Measurements from ENCODE around the gene ZFR.

Gene ZFR

DNA sequence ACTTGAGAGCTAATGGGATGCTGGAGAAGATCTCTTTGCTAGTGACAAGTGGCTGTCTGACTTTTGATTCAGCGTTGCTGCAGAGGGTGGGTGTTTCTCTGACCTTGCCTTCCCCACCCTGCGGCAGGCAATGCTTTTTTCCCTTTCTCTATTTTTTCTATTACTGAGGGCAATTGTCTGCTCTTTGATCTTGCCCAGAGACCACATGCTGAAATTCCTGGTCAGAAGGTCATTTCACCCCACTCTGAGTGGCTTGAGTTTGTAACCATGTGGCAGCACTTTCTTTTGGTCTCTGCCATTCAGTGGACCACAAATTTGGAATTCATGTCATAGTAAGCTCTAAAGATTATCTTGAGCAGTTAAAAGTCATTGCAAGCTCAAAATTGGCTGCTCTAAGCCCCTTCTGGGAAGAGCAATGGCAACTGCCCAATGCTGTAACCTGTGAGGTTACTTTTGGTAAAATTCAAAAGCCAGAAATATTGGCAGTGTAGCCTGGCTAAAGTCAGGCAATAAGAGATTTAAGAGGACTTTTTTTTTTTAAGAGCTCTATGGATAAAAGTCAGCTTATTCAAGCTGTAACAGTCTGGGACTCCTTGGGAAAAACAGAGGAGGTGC is 101.4 kb downstream of the ZFR start:
- peaks cover 17% of the 10 kb centered on the region for H3K9me3 ChIP-seq (ENCODE audit: control insufficient read depth, insufficient read depth, low read length)
- no peaks in the 10 kb centered on the region for H3K4me1 ChIP-seq (ENCODE audit: insufficient read depth, low read length)
- no peaks in the 10 kb centered on the region for H3K36me3 ChIP-seq (ENCODE audit: insufficient read depth, low read length)
- H3K9ac ChIP-seq (ENCODE audit: low read depth, low read length) = no peak overlapping the region

DNA sequence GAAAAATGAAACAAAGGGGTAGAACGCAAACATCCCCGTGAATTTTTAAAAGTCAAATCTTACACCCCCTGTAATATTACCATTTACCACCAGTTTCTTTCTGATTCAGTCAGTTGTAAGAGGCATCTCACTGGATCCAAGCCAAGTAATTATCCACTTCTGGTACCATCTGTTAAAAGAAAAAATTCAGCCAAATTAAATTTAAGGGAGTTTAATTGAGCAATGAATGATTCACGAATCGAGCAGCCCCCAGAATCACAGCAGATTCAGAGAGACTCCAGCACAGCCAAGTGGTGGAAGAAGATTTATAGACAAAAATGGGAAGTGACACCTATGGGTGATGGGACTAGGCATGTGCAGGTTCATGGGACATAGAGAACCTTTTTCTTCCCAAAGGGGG is 101.9 kb downstream of the ZFR start:
- no peaks in the 10 kb centered on the region for H3K4me1 ChIP-seq (ENCODE audit: insufficient read depth, low read length)
- no peak overlapping the region for H3K9ac ChIP-seq (ENCODE audit: low read depth, low read length)
- H3K36me3 ChIP-seq (ENCODE audit: insufficient read depth, low read length) = no peaks in the 10 kb centered on the region
- H3K9me3 ChIP-seq (ENCODE audit: control insufficient read depth, insufficient read depth, low read length) = peaks cover 17% of the 10 kb centered on the region

GRCh38 chr5:32339878-32340277 is 104.7 kb downstream of the ZFR start:
- Histone ChIP-seq H3K9me3 (ENCODE audit: control insufficient read depth, insufficient read depth, low read length) (peaks cover 13% of the 10 kb centered on the region; the same call in 1 of the 2 replicates), H3K9ac (ENCODE audit: low read depth, low read length) (no peak overlapping the region), H3K4me1 (ENCODE audit: insufficient read depth, low read length) (no peaks in the 10 kb centered on the region), H3K36me3 (ENCODE audit: insufficient read depth, low read length) (no peaks in the 10 kb centered on the region)

- peaks cover 13% of the 10 kb centered on the region; the same call in 1 of the 2 replicates for H3K9me3 ChIP-seq (ENCODE audit: control insufficient read depth, insufficient read depth, low read length)
- no peaks in the 10 kb centered on the region for H3K36me3 ChIP-seq (ENCODE audit: insufficient read depth, low read length)
These were observed 105.3 kb downstream of the ZFR start for GRCh38 chr5:32339198-32339597.

DNA sequence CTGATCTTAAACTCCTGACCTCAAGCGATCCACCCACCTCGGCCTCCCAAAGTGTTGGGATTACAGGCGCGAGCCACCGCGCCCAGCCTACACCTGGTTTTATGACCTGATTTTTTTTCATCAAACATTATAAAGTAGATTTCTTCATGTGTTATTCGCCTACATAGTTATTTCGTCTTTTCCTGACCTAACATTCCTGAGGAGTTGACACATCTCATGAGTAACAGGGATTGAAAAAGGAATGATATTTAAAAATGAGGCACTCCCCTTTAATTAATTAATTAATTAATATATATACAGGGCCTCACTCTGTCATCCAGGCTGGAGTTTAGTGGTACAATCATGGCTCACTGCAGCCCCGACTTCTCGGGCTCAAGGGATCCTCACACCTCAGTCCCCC is 111.6 kb downstream of the ZFR start:
- no peak overlapping the region for H3K9ac ChIP-seq (ENCODE audit: low read depth, low read length)
- no peaks in the 10 kb centered on the region for H3K36me3 ChIP-seq (ENCODE audit: insufficient read depth, low read length)
- H3K9me3 ChIP-seq (ENCODE audit: control insufficient read depth, insufficient read depth, low read length) = peaks cover 2% of the 10 kb centered on the region; the same call in 1 of the 2 replicates
- H3K4me1 ChIP-seq (ENCODE audit: insufficient read depth, low read length) = no peaks in the 10 kb centered on the region

More at GRCh38 chr5:32339198-32339597, 105.3 kb downstream of the ZFR start:
- H3K4me1 ChIP-seq (ENCODE audit: insufficient read depth, low read length) = no peaks in the 10 kb centered on the region
- H3K9ac ChIP-seq (ENCODE audit: low read depth, low read length) = no peak overlapping the region

DNA sequence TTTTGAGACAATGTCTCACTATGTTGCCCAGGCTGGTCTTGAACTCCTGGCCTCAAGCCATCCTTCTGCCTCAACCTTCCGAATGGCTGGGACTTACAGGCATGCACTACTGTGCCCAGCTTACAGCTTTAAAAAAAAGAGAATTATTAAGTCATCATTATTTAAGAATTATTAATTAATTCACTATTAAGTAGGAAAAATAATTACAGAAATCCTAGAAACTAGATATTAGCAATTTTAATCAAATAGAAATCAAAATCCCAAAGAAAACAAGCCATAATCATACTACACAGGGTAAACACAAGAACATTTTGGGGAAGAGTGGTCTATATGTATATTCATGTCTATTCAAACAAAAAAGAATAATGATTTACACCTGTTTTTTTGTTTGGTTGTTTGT is 112.2 kb downstream of the ZFR start:
- Histone ChIP-seq H3K9ac (ENCODE audit: low read depth, low read length) (no peak overlapping the region), H3K4me1 (ENCODE audit: insufficient read depth, low read length) (no peaks in the 10 kb centered on the region), H3K9me3 (ENCODE audit: control insufficient read depth, insufficient read depth, low read length) (0 out of 2 replicates have a peak, but pooled peaks cover 2% of the 10 kb centered on the region), H3K36me3 (ENCODE audit: insufficient read depth, low read length) (no peaks in the 10 kb centered on the region)

GRCh38 chr5:32331935-32332274 is 112.6 kb downstream of the ZFR start:
- Histone ChIP-seq H3K36me3 (ENCODE audit: insufficient read depth, low read length) (no peaks in the 10 kb centered on the region), H3K9ac (ENCODE audit: low read depth, low read length) (no peak overlapping the region), H3K4me1 (ENCODE audit: insufficient read depth, low read length) (no peaks in the 10 kb centered on the region), H3K9me3 (ENCODE audit: control insufficient read depth, insufficient read depth, low read length) (0 out of 2 replicates have a peak, but pooled peaks cover 2% of the 10 kb centered on the region)

DNA sequence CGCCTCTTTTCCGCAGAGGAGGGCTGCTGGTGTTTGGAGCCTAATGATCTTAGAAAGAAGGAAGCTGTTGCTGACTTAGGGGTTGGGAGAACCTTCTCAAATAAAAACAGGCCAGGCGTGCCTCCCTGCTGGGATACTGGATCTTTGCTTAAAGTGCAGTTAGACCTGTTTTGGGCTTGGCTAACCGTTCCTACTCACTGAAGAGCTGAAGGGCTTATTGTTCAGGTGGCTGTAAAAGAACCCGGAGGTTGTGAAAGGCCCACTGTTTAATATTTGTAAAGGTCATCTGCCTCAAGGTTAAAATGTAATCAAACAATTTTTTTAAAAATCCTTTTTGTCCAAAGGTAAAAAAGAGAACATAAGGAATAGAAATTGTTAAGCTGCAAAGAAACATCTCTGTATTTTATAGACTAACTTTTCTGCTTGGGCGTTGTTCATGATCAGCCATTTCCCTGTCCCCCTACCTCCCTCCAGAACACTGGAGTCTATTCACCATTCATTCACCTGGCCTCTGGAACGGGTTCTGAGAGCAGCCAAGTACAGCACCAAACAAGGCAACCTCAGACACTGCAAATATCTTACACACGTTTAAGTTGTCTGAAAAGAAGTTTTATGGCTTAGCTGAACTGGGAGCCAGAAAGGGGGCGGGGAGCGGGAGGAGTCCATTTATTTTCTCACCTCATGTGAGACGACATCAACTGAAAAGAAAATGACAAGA is 113.2 kb downstream of the ZFR start:
- Histone ChIP-seq H3K4me1 (ENCODE audit: insufficient read depth, low read length) (no peaks in the 10 kb centered on the region), H3K36me3 (ENCODE audit: insufficient read depth, low read length) (no peaks in the 10 kb centered on the region), H3K9me3 (ENCODE audit: control insufficient read depth, insufficient read depth, low read length) (0 out of 2 replicates have a peak, but pooled peaks cover 2% of the 10 kb centered on the region), H3K9ac (ENCODE audit: low read depth, low read length) (no peak overlapping the region)

- Histone ChIP-seq H3K36me3 (ENCODE audit: insufficient read depth, low read length) (no peaks in the 10 kb centered on the region), H3K9me3 (ENCODE audit: control insufficient read depth, insufficient read depth, low read length) (0 out of 2 replicates have a peak, but pooled peaks cover 1% of the 10 kb centered on the region), H3K9ac (ENCODE audit: low read depth, low read length) (no peak overlapping the region), H3K4me1 (ENCODE audit: insufficient read depth, low read length) (no peaks in the 10 kb centered on the region)
These were observed 114.2 kb downstream of the ZFR start for GRCh38 chr5:32330126-32330971.

- no peak overlapping the region for H3K9ac ChIP-seq (ENCODE audit: low read depth, low read length)
These were observed 115.1 kb downstream of the ZFR start for GRCh38 chr5:32329395-32329834.

DNA sequence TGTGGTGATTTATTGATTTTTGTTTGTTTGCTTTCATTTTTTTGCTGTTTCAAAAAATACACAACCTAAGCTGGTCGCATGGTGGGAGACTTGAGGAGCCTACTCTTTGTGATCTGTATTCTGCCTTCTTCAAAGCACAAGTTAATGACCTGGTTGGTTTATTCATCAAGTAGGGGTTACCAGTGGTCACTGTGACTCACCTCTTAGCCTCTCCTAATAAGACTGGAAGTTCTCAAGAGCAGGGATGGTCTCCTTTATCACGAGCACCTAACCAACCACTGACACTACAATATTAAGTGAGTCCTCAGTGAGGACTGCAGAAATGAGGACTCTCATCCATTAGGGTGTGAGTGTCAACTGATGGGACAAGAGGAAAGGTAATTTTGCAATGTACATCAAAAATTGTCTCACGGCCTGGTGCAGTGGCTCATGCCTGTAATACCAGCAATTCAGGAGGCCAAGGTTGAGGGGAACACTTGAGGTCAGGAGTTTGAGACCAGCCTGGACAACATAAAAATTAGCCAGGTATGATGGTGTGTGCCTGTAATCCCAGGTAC is 118.2 kb downstream of the ZFR start:
- no peak overlapping the region for H3K9ac ChIP-seq (ENCODE audit: low read depth, low read length)
- H3K36me3 ChIP-seq (ENCODE audit: insufficient read depth, low read length) = no peaks in the 10 kb centered on the region
- peaks cover 6% of the 10 kb centered on the region; the same call in 1 of the 2 replicates for H3K9me3 ChIP-seq (ENCODE audit: control insufficient read depth, insufficient read depth, low read length)
- H3K4me1 ChIP-seq (ENCODE audit: insufficient read depth, low read length) = no peaks in the 10 kb centered on the region

More at GRCh38 chr5:32329395-32329834, 115.1 kb downstream of the ZFR start:
- no peaks in the 10 kb centered on the region for H3K36me3 ChIP-seq (ENCODE audit: insufficient read depth, low read length)
- no peaks in the 10 kb centered on the region for H3K9me3 ChIP-seq (ENCODE audit: control insufficient read depth, insufficient read depth, low read length)
- no peaks in the 10 kb centered on the region for H3K4me1 ChIP-seq (ENCODE audit: insufficient read depth, low read length)

- Histone ChIP-seq H3K9me3 (ENCODE audit: control insufficient read depth, insufficient read depth, low read length) (peaks cover 6% of the 10 kb centered on the region; the same call in 1 of the 2 replicates), H3K9ac (ENCODE audit: low read depth, low read length) (no peak overlapping the region), H3K36me3 (ENCODE audit: insufficient read depth, low read length) (no peaks in the 10 kb centered on the region), H3K4me1 (ENCODE audit: insufficient read depth, low read length) (no peaks in the 10 kb centered on the region)
These were observed 118.9 kb downstream of the ZFR start for GRCh38 chr5:32325616-32326015.

GRCh38 chr5:32325062-32325461 is 119.5 kb downstream of the ZFR start:
- H3K9me3 ChIP-seq (ENCODE audit: control insufficient read depth, insufficient read depth, low read length) = peaks cover 6% of the 10 kb centered on the region; the same call in 1 of the 2 replicates
- H3K4me1 ChIP-seq (ENCODE audit: insufficient read depth, low read length) = no peaks in the 10 kb centered on the region
- no peak overlapping the region for H3K9ac ChIP-seq (ENCODE audit: low read depth, low read length)
- no peaks in the 10 kb centered on the region for H3K36me3 ChIP-seq (ENCODE audit: insufficient read depth, low read length)

GRCh38 chr5:32323741-32324140 is 120.8 kb downstream of the ZFR start:
- no peaks in the 10 kb centered on the region for H3K36me3 ChIP-seq (ENCODE audit: insufficient read depth, low read length)
- no peaks in the 10 kb centered on the region for H3K4me1 ChIP-seq (ENCODE audit: insufficient read depth, low read length)
- H3K9me3 ChIP-seq (ENCODE audit: control insufficient read depth, insufficient read depth, low read length) = peaks cover 6% of the 10 kb centered on the region; the same call in 1 of the 2 replicates
- no peak overlapping the region for H3K9ac ChIP-seq (ENCODE audit: low read depth, low read length)
